GM21515 (cell line): ENCODE data around the gene H1-8.
"Not testable (repeated sequence)": the region's sequence is repeated elsewhere in the genome, so short reads cannot be mapped to it uniquely, and the experiment has no call there.

Experiments
- ATAC-seq: cut with Tn5 transposase; IDR thresholded peaks from one replicate; pipeline ENCODE4 v1.9.1; 2021; ENCODE audit not compliant: unreplicated experiment

H1-8 gene

DNA sequence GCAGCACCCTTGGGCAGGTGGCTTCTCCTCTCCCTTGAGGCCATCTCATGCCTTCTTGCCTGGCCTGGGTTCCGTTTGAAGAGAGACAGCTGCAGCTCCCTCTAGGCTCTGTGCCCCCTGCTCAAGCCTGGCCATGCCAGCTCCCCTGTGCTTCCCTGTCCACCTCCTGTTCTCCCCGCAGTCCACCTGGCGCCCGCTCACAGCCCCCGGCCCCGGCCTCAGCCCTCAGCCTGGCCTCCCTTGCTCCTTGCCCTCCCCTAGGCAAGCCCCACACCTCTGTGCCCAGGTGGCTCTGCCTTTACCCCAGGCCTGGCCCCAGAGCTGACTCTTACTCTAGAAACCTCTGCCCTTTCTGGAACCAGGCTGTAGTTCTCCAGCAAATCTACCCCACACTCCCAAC is 28.4 kb upstream of the H1-8 start:
- ATAC-seq: no peak

DNA sequence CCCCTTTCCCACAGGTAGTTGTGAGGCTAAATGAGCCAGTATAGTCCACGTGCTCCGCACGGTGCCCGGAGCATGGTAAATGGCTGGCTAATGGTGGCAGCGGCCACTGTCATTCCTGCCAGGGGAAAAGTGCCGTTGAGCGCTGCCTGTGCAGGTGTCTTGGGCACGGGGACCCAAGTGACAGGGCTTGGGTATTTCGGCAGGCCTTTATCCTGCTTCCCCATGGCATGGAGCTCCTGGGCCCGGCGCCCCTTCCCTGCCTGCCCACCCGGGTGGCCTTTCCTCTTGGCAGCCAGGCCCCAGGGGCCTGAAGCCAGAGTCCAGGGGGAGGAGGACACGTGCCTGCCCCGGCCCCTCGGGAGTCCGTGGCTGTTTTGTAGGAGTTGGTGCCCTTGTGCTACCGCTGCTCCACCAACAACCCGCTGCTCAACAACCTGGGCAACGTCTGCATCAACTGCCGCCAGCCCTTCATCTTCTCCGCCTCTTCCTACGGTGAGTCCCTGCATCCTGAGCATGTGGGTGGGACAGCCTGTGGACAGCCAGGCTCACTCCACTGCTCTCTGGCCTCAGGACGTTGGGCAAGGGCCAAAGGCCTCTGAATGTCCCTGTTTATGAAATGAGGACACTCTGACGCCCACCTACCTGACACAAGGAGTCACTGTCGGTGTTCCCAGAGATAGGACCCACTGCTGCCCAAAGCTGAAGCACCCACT is 27.7 kb upstream of the H1-8 start:
- ATAC-seq: not testable (repeated sequence)

DNA sequence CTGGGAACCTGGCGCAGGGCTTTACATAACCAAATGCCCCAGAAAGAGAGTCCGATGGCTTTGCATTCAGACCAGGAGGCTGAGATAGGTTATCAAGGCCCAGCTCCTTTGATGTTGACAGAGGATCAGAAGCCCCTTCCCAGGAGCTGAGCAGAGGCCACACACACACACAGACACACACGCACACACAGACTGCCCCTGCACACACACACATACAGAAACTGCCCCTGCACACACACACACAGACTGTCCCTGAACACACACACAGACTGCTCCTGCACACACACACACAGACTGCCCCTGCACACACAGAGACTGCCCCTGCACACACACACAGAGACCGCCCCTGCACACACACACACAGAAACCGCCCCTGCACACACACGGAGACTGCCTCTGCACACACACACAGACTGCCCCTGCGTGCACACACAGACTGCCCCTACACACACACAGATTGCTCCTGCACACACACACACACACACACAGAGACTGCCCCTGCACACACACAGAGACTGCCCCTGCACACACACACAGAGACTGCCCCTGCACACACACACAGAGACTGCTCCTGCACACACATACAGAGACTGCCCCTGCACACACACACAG is 27.0 kb upstream of the H1-8 start:
- ATAC-seq: not testable (repeated sequence)

DNA sequence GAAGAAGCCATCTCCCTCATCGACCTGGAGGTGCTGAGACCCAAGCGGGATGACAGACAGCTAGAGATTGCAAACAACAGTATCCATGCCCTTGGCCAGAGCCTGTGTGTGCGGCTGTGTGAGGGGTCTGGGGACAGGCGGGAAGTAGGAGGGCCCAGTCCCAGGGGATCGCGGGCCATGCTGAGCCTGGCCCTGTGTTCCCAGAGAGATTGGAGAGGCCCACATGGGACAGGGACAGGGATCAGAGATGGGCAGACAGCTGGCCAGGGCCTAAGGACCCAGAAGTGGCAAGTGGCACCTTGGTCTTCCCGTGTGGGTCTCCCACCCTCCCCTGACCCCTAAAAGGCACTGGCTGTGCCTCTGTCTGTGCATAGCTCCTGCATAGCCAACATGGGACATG is 25.5 kb upstream of the H1-8 start:
- no peak for ATAC-seq

DNA sequence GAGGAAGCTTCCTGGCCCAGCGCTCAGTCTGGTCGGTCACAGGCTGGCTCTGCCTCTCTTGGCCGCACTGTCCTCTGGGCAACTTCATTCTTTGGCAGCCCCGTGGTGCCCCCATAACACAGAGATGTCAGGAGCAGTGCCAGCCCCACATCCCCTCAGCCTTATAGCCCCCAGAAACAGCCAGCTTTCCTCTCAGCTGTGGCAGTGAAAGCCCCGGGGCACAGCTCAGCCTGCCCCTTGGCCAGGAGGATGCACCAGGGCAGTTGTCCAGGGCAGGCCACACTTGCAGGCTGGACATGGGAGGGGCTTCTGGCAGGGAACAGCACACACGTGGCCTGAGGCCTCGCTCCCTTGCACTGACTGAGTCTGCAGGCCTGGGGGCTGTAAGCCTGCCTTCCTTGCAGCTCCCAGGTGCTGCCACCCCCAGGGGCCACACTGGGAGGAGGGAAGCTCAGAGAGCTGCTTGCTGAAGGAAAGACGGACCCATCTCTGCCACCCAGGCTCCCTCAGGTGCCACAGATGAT is 24.9 kb upstream of the H1-8 start:
- ATAC-seq: no peak

DNA sequence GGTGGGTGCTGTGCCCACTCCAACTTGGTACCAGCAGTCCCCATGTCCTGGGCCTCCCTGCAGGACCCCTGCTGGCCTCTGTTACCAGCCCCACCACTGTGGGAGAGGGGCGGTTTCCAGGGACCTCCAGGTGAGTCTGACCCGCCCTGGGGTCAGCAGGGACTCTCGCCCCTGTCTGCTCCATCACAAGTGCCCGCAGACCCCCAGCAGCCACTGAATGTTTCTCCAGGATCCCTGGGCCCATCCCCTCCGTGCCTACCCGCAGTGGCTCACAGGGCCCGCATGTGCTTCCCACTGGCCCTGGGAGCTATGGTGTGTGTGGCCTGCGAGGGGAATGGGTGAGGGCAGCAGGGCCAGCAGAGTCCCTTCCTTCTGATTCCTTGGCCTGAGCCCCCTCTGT is 24.4 kb upstream of the H1-8 start:
- no peak for ATAC-seq

DNA sequence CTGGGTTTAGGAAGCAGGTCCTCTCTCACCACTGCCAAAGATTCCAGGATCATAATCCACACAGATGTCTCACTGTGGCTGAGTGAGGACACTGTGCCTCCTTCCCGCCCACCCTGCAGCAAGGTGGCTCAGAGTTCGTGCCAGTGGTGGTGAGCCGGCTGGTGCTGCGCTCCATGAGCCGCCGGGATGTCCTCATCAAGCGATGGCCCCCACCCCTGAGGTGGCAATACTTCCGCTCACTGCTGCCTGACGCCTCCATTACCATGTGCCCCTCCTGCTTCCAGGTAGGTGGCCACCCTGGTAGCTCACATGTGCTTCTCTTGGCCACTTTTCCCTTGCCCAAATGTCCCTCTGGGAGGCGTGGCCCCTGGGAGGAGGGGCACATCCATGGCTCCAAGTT is 23.5 kb upstream of the H1-8 start:
- no peak for ATAC-seq

DNA sequence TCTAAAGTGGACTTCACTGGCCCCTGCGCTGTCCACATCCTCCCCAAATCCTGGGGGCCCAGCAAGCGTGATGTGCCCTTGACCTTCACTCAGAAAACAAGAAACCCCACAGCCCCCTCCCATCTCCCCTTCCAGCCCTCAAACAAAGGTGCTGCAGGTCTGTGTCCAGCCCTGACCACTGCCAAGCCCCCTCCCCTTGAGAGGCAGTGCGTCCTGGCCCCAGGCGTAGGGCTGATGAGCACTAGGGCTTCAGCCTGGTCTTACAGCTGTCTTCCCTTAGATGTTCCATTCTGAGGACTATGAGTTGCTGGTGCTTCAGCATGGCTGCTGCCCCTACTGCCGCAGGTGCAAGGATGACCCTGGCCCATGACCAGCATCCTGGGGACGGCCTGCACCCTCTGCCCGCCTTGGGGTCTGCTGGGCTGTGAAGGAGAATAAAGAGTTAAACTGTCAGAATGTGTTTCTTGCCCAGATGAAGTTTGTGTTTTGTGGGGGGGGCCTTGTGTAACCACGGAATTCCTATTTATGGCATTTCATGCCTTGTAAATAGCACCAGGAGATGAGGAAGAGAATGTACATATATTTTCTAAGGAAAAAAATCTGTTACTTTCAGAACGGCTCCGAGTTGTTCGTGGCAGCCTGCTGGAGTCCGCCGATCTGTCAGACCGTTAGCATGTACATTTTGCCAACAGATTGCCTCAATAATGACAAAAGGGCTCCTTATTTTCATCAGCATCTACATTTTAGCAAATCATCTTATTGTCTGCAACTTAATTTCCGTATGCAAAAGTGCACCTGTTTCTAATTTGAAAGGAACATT is 22.9 kb upstream of the H1-8 start:
- no peak for ATAC-seq

DNA sequence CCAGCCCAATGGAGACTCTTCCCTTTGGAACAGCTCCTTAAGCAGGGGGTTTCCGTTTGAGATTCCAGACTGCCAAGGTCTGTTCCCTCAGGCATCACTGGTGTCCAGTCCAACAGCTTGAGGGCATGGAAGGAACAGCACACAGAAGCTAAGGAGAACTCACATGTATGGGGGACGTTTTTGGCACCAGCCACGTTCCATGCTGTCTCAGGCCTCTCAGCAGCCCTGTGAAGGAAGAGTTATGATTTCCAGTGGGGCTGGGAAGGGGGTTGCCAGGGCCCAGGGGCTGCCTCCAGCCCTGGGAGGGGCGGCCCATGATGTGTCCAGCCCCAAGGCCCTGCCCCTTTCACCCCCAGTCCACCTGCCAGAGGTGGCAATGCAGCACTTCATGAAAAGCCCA is 22.0 kb upstream of the H1-8 start:
- no peak for ATAC-seq

DNA sequence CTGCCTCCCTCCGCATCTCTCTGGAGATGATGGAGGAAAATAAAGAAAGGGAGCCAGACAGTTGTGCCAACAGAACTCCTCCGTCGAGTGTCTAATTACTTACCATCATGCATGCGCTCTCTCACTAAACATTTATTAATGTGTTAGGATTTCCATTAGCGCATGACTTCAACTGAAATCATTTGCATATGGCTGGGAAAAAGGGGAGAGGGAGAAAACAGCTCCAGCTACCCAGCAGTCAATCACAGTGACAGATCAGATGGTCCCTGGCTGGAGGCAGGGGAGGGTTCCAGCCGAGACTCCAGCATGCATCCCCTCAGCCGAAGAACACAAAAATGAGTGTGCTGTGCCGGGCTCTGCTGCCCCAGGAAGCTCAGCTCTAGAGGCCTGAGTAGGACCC is 21.4 kb upstream of the H1-8 start:
- no peak for ATAC-seq

DNA sequence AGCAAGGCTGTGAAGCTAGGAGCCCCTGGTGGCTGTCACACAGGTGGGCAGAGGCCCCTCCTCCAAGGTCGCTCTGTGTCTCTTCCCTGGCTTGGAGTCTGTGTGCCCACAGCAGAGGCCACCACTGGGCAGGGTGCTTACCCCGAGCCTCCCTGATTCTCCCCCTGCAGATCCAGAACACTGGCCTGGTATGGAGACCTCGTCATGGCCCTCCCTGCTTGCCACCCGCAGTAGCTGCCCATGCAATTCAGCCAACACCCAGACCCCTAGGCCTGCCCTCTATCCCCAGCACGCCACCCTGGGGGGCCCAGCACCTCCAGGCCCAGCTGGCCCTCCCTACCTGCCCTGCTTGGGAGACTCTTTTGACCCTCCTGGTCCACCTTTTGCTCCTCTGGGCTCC is 20.0 kb upstream of the H1-8 start:
- no peak for ATAC-seq

DNA sequence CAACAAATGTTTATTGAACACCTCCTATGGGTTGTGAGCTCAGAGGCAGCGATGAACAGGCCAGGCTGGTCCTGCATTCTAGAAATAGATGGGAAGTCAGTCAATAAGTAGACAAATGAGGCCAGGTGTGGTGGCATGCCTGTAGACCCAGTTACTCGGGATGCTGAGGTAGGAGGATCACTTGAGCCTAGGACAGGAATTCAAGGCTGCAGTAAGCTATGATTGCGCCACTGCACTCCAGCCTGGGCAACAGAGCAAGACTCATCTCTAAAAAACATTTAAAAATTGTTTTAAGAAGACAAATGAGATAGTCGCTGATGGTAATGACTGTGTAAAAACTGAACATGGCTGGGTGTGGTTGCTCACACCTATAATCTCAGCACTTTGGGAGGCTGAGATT is 18.9 kb upstream of the H1-8 start:
- ATAC-seq: no peak

DNA sequence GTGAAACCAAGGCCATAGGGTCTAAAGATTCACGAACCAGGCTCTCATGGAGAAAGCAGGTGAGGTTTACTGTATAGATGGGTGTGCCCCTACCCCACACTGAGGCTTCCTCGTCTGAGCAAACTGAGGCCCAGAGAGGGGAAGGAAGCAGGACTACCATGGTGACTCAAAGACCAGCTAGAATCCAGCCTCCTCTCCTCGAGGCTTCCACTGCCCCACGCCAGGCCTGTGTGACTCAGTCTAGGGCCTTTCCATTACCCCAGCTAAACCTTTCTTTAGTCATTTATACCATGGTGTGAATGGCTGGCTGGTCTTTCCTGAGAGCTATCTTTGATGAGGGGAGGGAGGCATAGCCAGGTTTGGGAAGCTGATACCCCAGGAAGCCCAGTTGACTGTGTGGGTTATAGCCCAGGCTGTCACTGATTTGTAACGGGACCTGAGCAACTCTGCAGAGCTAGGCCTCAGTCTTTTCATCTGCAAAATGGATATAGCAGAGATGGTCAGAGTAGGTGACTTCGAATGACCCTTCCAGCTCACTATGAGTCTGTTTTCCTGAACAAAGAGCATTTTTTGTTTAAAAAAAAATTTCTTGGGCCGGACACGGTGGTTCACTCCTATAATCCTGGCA is 17.5 kb upstream of the H1-8 start:
- ATAC-seq: no peak

DNA sequence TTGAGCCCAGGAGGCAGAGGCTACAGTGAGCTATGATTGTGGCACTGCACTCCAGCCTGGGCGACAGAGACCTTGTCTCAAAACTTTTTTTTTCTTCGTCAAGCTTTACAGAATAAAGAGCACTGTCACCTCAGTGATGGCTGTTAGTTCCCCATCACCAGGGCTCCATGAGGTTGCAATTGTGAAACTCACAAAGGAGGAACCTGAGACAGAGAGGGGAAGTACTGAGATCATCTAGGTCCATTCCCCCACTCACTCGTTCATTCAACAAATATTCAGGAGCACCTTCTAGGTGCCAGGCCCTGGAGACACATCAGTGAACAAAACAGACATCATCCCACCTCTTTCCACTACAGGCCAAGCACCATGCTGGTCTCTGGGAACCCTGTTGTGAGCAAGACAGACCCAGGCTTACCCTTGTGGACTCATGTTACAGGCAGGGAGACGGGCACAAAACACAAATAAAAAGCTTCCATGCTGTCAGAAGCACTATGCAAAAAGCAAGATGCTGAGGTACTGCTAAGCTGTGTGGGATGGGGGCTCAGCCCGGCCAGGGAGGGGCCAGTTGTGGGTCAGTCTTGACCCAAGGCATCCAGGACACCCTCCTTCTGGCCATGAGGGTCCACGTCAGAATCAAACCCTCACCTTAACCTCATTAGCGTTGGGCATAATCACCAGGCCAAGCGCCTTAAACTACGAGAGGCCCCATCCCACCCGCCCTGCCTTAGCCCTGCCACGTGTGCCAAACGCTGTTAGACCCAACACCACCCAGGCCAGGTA is 16.7 kb upstream of the H1-8 start:
- ATAC-seq: peak; percentile 84

DNA sequence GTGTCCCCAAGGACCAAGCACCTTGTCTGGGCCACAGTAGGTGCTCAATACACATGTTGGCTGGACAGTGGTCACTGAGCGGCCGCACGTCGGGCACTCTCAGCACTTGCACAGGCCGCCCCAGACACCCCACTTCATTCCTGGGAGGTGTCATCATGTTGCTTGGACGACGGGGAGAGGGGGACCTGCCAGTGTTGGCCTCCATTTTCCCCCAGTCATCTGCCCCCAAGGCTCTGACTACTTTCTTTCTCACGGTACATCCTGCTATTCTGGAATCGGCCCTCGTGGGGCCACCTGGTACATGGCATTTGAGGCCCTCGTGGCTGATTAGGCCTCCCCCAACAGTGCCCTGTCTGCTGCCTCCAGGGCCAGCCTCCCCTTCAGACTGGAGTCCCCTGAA is 15.7 kb upstream of the H1-8 start:
- ATAC-seq: no peak

DNA sequence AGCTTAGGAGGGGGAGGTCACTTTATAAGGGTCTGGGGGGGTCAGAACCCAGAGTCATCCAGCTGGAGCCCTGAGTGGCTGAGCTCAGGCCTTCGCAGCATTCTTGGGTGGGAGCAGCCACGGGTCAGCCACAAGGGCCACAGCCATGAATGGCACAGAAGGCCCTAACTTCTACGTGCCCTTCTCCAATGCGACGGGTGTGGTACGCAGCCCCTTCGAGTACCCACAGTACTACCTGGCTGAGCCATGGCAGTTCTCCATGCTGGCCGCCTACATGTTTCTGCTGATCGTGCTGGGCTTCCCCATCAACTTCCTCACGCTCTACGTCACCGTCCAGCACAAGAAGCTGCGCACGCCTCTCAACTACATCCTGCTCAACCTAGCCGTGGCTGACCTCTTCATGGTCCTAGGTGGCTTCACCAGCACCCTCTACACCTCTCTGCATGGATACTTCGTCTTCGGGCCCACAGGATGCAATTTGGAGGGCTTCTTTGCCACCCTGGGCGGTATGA is 14.3 kb upstream of the H1-8 start, which contains the start of gene RHO:
Gene RHO, plus strand, starts transcription at position 51 of the 512 bp plus-strand sequence. Its CDS starts 95 bp downstream, at position 146.
- no peak for ATAC-seq

DNA sequence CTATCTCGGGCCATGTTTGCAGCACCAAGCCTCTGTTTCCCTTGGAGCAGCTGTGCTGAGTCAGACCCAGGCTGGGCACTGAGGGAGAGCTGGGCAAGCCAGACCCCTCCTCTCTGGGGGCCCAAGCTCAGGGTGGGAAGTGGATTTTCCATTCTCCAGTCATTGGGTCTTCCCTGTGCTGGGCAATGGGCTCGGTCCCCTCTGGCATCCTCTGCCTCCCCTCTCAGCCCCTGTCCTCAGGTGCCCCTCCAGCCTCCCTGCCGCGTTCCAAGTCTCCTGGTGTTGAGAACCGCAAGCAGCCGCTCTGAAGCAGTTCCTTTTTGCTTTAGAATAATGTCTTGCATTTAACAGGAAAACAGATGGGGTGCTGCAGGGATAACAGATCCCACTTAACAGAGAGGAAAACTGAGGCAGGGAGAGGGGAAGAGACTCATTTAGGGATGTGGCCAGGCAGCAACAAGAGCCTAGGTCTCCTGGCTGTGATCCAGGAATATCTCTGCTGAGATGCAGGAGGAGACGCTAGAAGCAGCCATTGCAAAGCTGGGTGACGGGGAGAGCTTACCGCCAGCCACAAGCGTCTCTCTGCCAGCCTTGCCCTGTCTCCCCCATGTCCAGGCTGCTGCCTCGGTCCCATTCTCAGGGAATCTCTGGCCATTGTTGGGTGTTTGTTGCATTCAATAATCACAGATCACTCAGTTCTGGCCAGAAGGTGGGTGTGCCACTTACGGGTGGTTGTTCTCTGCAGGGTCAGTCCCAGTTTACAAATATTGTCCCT is 13.4 kb upstream of the H1-8 start:
- no peak for ATAC-seq

DNA sequence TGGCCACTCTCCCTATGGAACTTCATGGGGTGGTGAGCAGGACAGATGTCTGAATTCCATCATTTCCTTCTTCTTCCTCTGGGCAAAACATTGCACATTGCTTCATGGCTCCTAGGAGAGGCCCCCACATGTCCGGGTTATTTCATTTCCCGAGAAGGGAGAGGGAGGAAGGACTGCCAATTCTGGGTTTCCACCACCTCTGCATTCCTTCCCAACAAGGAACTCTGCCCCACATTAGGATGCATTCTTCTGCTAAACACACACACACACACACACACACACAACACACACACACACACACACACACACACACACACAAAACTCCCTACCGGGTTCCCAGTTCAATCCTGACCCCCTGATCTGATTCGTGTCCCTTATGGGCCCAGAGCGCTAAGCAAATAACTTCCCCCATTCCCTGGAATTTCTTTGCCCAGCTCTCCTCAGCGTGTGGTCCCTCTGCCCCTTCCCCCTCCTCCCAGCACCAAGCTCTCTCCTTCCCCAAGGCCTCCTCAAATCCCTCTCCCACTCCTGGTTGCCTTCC is 12.7 kb upstream of the H1-8 start:
- no peak for ATAC-seq

DNA sequence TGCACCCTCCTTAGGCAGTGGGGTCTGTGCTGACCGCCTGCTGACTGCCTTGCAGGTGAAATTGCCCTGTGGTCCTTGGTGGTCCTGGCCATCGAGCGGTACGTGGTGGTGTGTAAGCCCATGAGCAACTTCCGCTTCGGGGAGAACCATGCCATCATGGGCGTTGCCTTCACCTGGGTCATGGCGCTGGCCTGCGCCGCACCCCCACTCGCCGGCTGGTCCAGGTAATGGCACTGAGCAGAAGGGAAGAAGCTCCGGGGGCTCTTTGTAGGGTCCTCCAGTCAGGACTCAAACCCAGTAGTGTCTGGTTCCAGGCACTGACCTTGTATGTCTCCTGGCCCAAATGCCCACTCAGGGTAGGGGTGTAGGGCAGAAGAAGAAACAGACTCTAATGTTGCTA is 12.2 kb upstream of the H1-8 start:
- ATAC-seq: no peak
